Thyroid gland (tissue), 4 donors: ENCODE results near the gene POLR1D.

Experiments
- POLR2A ChIP-seq, 2 donors: fragments of 450-650 bp; IDR thresholded peaks; one replicate each; pipeline ENCODE4 v1.6.1; 2017; ENCODE audit warnings: antibody characterized with exemption in 2 of 2, mild to moderate bottlenecking in 2 of 2, moderate library complexity in 1 of 2
- TF ChIP-seq, protein P1 (sequence below), 6 experiments: fragments of 200-600 bp in 3 of 6; fragments of 450-650 bp in 3 of 6; sonication (generic) in 3 of 6; IDR thresholded peaks; one replicate each; pipeline ENCODE4 v1.5.1; 2016 to 2019; ENCODE audit warnings: antibody characterized with exemption in 6 of 6, mild to moderate bottlenecking in 2 of 6, inconsistent platforms in 1 of 6, moderate library complexity in 1 of 6

DNA sequence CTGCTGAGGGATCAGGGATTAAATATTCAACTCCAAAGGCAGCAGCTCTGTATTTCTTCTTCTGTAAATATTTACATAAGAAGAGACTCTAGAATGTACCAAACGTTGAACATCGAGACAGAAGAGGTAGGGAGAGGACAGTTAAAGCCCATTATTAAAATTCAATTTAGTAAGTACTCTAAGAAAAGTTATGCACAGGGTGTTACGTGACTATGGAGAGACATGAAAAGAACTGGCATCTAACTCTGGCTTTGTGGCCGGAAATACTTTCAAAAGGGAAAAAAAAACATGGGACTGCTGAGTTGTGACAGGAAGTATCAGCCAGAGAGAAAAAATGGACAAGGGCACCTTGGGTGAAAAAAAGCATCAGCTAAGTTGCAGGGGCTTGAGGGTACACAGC lies 38.0 kb upstream of the POLR1D start:
- TF ChIP-seq POLR2A (IDR thresholded peaks at IDR 0.05), result no peak
- TF ChIP-seq, protein P1, sequence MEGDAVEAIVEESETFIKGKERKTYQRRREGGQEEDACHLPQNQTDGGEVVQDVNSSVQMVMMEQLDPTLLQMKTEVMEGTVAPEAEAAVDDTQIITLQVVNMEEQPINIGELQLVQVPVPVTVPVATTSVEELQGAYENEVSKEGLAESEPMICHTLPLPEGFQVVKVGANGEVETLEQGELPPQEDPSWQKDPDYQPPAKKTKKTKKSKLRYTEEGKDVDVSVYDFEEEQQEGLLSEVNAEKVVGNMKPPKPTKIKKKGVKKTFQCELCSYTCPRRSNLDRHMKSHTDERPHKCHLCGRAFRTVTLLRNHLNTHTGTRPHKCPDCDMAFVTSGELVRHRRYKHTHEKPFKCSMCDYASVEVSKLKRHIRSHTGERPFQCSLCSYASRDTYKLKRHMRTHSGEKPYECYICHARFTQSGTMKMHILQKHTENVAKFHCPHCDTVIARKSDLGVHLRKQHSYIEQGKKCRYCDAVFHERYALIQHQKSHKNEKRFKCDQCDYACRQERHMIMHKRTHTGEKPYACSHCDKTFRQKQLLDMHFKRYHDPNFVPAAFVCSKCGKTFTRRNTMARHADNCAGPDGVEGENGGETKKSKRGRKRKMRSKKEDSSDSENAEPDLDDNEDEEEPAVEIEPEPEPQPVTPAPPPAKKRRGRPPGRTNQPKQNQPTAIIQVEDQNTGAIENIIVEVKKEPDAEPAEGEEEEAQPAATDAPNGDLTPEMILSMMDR (IDR thresholded peaks at IDR 0.05), result no peak
